GM20000 (cell line): Measurements from ENCODE around the gene RDH8.

Experiments
- DNase-seq: peaks from one replicate; pipeline ENCODE4 v3.0.0; 2012; ENCODE audit warnings: low spot score
- CTCF ChIP-seq: IDR thresholded peaks from 2 replicates; pipeline ENCODE4 v1.5.1; 2012; ENCODE audit warnings: mild to moderate bottlenecking, control low read depth; ENCODE audit errors: extremely low read depth, missing control alignments

Gene RDH8

DNA sequence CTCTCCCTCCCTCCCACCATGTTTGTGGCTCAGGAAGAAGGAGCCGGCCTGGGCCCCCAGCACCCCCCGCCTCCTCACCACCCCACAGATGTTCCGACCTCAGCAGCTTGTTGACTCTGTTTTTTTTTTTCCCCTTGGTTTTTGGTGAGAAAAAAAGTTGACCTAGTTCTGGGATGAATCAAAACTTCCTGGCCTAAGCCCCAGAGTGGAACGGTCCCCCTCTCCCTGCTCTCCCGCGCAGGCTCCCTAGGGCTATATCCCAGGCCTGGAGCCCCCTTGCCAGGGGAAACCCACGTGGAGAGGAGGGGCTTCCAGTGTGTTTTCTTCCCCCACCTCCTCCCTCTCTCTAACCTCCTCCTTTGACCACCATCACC lies 7.0 kb upstream of the RDH8 start:
- TF ChIP-seq CTCF: no peak
- no peak for DNase-seq

GRCh38 chr19:10006752-10007323 lies 6.4 kb upstream of the RDH8 start:
- TF ChIP-seq CTCF: no peak
- no peak for DNase-seq

GRCh38 chr19:10007371-10008183 lies 5.7 kb upstream of the RDH8 start:
- no peak for DNase-seq
- TF ChIP-seq CTCF: no peak

GRCh38 chr19:10008184-10008765 lies 5.0 kb upstream of the RDH8 start:
- DNase-seq: no peak
- no peak for TF ChIP-seq CTCF

DNA sequence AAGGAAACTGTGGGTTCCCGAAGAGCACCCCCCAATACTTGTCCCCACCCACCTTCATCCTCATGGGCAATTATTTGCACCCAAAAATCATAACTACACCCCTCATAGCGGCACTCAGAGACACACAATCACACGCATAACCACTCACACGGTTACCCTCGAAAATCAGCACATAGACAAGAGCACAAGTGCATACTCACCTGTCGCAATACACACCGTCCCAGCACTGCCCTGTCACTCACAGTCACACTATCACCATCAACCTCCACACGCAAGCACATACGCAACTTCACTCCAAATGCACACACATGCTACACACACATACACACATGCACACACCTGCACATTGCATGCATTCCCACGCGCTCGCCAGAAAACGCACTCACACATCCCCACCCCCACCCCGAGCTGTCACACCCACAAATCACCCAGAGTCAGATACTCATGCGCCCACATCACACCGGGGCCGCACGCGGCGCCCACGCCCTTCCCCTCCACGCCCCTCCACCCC lies 3.5 kb upstream of the RDH8 start:
- DNase-seq: no peak
- TF ChIP-seq CTCF: no peak

- DNase-seq: no peak
- no peak for TF ChIP-seq CTCF
Measured at GRCh38 chr19:10010247-10010691, 3.0 kb upstream of the RDH8 start, which contains the start of gene COL5A3. COL5A3 (minus strand) TSS chr19:10010504; CDS start chr19:10010385, 119 bp downstream.

GRCh38 chr19:10010939-10011338 lies 2.3 kb upstream of the RDH8 start:
- no peak for DNase-seq
- no peak for TF ChIP-seq CTCF
